Endometrial microvascular endothelial cells (primary cell): ENCODE data around the gene HIF3A. TPM values are rescaled to one million over a fixed set of nuclear protein-coding genes. Genes with fewer than 3 reads are reported as not detected.
"Not testable (repeated sequence)": the region's sequence is repeated elsewhere in the genome, so short reads cannot be mapped to it uniquely, and the experiment has no call there.

Experiments used
- in situ Hi-C: cut with HindIII; loops from 2 replicates; pipeline ENCODE4 v1.10.0; 2017; ENCODE audit warnings: low sequenced_read_pairs, low pct_unique_long_range_greater_than_20kb; ENCODE audit errors: inconsistent ontology term
- total RNA-seq: library from RNA; depleted of rRNA; stranded (reverse); fragments of >200 nt; gene quantifications from one replicate; pipeline ENCODE4 v1.2.3, GENCODE V29; 2015; ENCODE audit errors: inconsistent ontology term

Gene HIF3A
- total RNA-seq, 1 donor from 2014 or later: 11.8 TPM

DNA sequence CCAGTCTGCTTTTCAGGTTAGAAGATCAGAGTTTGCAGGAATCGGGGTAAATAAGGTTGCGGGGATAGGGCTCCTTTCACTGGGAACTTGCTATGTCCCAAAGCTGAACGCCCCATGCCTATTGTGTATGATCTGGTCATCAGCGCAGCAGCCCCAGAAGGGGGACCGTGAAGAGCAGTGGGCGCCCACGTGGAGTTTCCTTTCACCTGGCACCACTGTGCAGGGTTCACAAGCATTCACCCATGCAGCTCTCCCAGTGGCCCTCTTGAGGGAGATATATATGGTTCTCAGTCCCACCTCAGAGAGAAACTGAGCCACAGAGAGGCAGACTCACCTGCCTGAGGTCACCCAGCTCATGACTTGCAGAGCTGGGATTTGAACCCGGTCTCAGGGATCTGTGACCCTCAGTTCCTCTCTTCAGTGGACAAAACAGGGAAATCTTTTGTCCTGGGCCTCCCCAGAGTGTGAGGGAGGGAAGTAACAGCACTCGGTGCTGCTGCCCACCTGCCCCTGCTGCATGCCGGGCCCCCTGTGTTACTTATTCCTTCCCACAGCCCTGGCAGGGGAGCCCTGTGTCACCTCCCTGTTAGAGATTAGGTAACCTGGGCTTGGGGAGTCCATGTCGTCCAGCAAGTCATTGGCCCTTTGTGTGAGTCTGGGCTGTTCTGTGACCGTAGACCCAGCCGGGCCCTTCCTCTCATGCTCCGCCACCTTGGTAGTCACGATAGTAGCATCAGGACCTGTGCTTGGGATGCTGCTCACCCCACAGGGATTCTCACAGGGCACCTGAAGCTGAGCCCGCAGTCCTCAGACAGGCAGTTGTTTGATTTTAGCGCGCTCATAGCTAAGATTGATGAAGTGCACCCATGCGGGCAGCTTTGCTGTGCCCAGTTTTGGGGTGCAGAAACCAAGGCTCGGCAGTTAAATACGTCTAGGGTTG, 78.0 kb downstream of the HIF3A start:
- in situ Hi-C loops: no loop called here

- in situ Hi-C loops: not testable (repeated sequence)
These were observed 78.7 kb downstream of the HIF3A start for GRCh38 chr19:46375476-46376067.

DNA sequence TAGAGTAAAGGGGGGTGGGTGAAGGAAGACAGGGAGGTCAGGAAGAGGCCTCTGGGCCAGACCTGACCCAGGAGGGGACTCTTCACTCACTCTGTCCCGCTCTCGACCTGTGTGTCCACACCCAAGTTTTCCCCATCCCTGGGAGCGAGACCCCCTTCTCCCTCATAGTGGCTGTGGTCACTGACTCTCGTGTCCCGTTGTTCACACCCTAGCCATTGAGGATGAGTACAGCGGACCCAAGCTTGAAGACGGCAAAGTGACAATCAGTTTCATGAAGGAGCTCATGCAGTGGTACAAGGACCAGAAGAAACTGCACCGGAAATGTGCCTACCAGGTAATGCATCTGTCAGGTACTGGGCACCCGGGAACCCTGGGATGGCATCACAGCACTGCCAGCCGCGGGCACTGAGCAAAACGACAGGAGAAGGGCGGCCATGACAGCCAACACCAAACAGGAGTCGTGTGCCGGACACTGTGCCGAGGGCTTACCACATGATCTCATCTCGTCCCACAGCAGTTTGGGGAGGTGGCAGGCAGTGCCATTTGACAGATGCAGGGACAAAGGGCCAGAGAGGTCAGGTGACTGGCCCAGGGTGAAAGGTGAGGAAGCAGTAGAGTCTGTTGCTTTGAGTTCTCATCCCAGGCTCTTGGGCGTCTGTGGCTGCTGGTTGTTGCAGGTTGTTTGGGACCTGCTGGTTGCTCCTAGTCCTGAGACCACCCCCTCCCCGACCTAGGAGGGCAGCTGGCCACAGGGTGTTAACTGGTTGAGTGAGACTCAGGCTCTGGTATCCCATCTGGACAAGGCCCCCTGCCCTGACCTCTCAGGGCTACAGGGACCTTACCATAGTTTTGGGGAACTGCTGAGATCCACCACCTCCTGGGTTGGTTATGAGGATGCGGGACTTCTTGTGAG, 79.7 kb downstream of the HIF3A start:
- in situ Hi-C loops: no loop called here

GRCh38 chr19:46378268-46378667, 81.4 kb downstream of the HIF3A start:
- in situ Hi-C loops: no loop called here

DNA sequence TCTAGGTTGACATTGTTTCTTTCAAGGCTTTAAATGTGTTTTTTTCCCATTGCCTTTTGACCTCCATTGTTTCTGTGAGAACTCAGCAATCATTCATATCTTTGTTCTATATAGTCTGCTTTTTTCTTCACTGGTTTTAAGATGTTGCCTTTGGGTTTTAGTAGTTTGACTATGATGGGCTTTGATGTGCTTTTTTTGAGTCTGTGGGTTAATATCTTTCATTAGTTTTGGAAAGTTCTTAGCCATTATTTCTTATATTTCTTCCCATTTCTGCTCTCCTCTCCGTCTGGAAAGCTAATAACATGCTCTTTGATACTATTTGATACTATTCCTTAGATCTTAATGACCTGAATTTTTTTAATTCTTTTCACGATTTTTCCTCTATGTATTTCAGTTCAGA, 83.8 kb downstream of the HIF3A start:
- in situ Hi-C loops: no loop called here

- in situ Hi-C loops: no loop called here
These were observed 84.5 kb downstream of the HIF3A start for GRCh38 chr19:46381346-46381745.

- in situ Hi-C loops: no loop called here
These were observed 85.0 kb downstream of the HIF3A start for GRCh38 chr19:46381756-46382345.

DNA sequence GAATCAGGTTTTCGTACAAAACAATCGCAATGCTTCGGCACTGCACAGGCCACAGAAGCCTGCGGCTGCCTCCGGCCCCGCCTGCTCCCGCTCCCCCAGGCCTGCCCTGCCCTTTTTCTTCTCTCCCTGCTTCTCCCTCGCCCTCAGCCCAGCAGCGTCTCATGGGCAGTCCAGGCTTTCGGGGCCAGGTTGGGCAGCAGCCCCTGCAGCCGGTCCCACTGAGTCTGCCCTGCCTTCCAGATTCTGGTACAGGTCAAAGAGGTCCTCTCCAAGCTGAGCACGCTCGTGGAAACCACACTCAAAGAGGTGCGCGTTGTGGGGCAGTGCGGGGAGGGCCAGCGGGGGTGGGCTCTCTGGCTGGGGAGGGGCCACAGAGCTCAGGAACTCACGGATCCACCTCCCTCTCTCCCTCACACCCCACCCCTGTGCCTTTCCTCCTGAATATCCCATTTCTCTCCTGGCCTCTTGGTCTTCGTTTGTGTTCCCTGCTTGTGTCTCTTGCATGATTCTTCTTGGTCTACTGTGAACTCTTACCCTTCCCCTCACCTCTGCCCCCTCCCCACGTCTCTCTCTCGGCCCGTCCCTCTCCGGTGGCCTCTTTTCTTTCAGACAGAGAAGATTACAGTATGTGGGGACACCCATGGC, 86.5 kb downstream of the HIF3A start:
- in situ Hi-C loops: no loop called here

- in situ Hi-C loops: no loop called here
These were observed 87.0 kb downstream of the HIF3A start for GRCh38 chr19:46383846-46384245.

- in situ Hi-C loops: no loop called here
These were observed 87.6 kb downstream of the HIF3A start for GRCh38 chr19:46384396-46384795.

DNA sequence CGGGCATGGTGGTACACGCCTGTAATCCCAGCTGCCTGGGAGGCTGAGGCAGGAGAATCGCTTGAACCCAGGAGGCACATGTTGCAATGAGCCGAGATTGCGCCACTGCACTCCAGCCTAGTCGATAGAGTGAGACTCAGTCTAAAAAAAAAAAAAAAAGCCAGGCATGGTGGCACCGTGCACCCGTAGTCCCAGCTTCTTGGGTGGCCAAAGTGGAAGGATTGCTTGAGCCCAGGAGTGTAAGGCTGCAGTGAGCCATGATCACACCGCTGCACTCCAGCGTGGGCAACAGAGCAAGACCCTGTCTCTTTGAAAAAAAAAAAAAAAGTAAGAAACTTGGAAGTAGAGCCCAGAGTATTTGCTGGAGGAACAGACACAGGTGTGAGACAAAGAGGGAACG, 88.8 kb downstream of the HIF3A start:
- in situ Hi-C loops: no loop called here

DNA sequence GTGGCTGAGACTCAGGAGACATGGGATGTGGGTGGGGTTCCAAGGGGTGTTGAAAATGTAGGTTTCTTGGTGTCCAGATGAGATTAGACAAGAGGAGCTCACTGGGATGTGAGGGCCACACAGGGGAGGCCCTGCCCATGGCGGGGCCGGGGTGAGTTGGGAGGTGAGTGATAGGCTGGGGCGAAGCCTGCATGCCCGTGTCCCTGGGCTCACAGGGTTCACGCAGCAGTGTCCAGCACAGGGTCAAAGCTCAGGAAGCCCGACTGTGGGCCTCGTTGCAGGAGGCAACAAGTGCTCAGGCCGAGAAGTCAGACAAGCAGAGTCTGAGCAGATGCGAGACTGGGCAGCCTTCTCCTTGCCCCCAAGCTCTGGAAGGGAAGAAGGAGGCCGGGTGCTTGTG, 89.3 kb downstream of the HIF3A start:
- in situ Hi-C loops: no loop called here

DNA sequence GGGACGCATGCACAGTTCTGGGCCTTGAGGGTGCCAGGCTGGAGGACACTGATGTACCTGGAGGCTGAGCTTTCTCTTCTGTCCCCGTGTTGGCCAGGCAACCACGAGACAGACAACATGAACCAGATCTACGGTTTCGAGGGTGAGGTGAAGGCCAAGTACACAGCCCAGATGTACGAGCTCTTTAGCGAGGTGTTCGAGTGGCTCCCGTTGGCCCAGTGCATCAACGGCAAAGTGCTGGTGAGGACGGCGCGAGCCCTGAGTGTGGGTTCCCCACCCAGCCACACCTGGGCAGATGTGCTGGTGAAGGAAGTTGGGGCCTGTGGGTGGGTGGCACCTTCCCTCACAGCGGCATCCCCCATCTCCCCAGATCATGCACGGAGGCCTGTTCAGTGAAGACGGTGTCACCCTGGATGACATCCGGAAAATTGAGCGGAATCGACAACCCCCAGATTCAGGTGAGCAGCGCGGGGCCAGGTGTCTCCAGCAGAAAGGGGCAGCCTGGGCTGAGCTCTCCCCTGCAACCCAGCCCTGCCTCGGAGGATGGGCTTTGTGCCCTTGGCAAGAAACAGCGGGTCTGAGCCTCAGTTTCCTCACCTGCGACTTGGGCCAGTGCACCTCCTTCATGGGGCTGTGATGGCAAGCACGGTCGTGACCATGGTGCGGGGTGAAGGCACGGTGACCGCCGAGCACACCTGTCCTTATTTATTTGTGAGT, 90.3 kb downstream of the HIF3A start:
- in situ Hi-C loops: no loop called here

DNA sequence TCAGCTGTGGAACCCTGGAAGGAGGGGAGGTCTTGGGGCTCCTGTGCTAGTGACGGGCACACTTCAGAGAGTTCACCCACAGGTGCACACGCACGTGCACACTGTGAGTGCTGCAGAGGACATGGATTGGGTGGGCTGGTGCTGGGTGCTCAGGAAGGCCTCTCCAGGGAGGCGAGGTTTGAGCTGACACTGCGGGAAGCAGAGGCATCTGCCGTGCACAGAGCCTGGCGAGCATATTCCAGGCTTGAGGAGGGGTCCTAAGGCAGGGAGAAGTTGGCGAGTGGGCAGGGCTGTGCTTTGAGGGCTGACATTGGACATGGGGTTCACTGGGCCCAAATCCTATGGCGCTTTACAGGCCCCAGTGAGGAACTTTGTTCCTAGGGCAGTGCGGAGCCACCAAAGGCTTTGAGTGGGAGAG, 90.9 kb downstream of the HIF3A start:
- in situ Hi-C loops: no loop called here

- in situ Hi-C loops: no loop called here
These were observed 91.7 kb downstream of the HIF3A start for GRCh38 chr19:46388311-46389095.

DNA sequence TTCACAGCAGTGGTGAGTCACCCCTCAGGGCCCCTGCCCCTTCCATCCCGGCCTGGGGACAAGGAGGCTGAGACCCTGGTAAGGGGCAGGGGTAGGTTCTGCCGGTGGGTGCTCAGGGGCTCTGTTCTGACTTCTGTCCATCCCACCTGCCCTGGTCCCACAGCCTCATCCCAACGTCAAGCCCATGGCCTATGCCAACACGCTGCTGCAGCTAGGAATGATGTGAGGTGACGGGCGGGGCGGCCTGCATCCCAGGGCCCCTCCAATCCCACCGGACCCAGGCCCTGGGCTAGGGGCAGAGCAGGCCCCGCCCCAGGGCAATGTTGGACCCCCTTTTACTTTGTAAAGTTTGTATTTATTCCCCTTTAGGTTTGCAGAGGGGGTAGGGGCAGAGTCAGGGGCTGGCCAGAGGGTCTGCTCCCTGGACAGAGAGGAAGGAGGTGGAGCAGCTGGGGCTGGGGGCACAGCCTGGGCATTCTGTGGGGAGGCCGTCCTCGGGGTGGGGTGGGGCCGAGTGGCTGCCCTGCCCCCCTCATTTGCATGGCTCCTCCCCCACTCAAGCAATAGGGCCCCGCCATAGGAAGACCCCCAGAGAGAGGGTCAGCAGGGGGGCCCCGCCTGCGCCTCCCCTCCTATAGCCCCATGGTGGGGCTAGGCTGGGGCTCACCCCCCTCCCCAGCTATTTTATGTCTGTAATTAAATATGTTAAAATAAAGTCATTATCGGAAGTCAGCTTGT, 93.4 kb downstream of the HIF3A start:
- in situ Hi-C loops: no loop called here

DNA sequence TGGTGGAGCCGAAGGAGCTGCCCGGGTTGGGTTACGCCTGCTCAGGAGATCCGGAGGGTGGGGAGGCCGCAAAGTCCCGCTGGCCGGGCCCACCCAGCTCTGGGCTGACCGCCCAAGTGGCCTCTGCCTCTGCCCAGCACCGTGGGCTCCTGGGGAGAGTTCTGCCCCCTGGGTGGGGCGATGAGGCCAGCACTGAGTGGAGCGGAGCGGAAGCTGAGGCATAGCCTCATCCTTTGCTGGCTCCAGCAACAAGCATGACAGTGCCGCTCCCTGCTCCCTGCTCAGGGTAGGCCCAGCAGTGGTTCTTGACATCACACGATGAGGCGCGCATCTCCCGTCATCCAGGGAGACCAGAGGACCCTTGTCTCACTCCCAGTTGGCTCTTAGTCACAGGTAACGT, 94.0 kb downstream of the HIF3A start:
- in situ Hi-C loops: no loop called here
